DOHH2 (cell line): Measurements from ENCODE around the gene SCN1A.

Experiments used
- CTCF ChIP-seq: fragments of 200-600 bp; sonication (generic); IDR thresholded peaks from one replicate; pipeline ENCODE4 v1.5.1; 2014; ENCODE audit warnings: antibody characterized with exemption, mild to moderate bottlenecking, low read depth, low read length; ENCODE audit not compliant: poor library complexity, severe bottlenecking
- EZH2phosphoT487 ChIP-seq: fragments of 200-600 bp; sonication (generic); IDR thresholded peaks from 2 replicates; pipeline ENCODE4 v1.6.1; 2017; ENCODE audit warnings: borderline replicate concordance, mild to moderate bottlenecking, antibody characterized with exemption, low read length, moderate library complexity, mixed read lengths

- TF ChIP-seq CTCF (no peak), EZH2phosphoT487 (no peak)
These were observed 24.2 kb upstream of the SCN1A start for GRCh38 chr2:166152064-166152463.
